ENCODE results near the gene ATRIP. TPM values are rescaled to one million over a fixed set of nuclear protein-coding genes. Genes with fewer than 3 reads are reported as not detected.
A peak's percentile ranks its signal among the peaks of the same experiment; 100 is the strongest.
"Not testable (repeated sequence)": the region's sequence is repeated elsewhere in the genome, so short reads cannot be mapped to it uniquely, and the experiment has no call there.

ATRIP gene
- total RNA-seq, 1 donor from 2014 or later, result 14.6 TPM

- ChIA-PET POLR2A (interaction anchor here (0.6 to 1.9 kb wide), 5 partner anchors 10 to 1652 kb away, joined by 3 to 17 read pairs (median 8); partner anchors contain the start of gene ARIH2), CTCF (interaction anchor here (1.5 kb wide), 1 partner anchor 40 kb away, joined by 5 read pairs; no protein-coding TSS in a partner anchor)
- ATAC-seq (ENCODE audit: low read depth) (no peak), DNase-seq (no peak)
- H3K27ac Mint-ChIP-seq, result peak overlapping the region; percentile 97
- H3K4me1 Mint-ChIP-seq, result peaks cover 65% of the 10 kb centered on the region
- intact Hi-C loops (cut with micrococcal nuclease), result no loop called here
- H3K4me3 Mint-ChIP-seq, result no peak overlapping the region
- no peaks in the 10 kb centered on the region for H3K9me3 Mint-ChIP-seq
- peaks cover 4% of the 10 kb centered on the region for H3K36me3 Mint-ChIP-seq (ENCODE audit: low read depth)
- no peak for TF ChIP-seq CTCF (IDR thresholded peaks at IDR 0.05)
- H3K27me3 Mint-ChIP-seq, result no peaks in the 10 kb centered on the region
Observed at GRCh38 chr3:48476426-48477053, 30.0 kb downstream of the ATRIP start.

GRCh38 chr3:48477959-48478520 is 31.5 kb downstream of the ATRIP start:
- no peak for ATAC-seq (ENCODE audit: low read depth)
- H3K9me3 Mint-ChIP-seq, result no peaks in the 10 kb centered on the region
- no peaks in the 10 kb centered on the region for H3K36me3 Mint-ChIP-seq (ENCODE audit: low read depth)
- intact Hi-C loops (cut with micrococcal nuclease), result loop anchor here (2.0 kb wide), 1 partner anchor 15 kb away; no protein-coding TSS in a partner anchor
- H3K4me1 Mint-ChIP-seq, result peaks cover 57% of the 10 kb centered on the region
- no peak for TF ChIP-seq CTCF (IDR thresholded peaks at IDR 0.05)
- H3K4me3 Mint-ChIP-seq, result no peak overlapping the region
- POLR2A ChIA-PET, result interaction anchor here (0.6 to 2.8 kb wide), 4 partner anchors 11 to 915 kb away, joined by 3 to 16 read pairs (median 6); partner anchors contain the start of genes ATRIP, CCDC51 and TMA7
- peak overlapping the region; percentile 97 for H3K27ac Mint-ChIP-seq
- no peaks in the 10 kb centered on the region for H3K27me3 Mint-ChIP-seq
- CTCF ChIA-PET, result interaction anchor here (1.5 to 2.0 kb wide), 2 partner anchors 13 to 42 kb away, joined by 4 to 5 read pairs; a partner anchor contains a TSS
- no peak for DNase-seq

GRCh38 chr3:48478626-48479555 is 32.4 kb downstream of the ATRIP start:
- Mint-ChIP-seq H3K4me1 (peaks cover 50% of the 10 kb centered on the region), H3K27me3 (no peaks in the 10 kb centered on the region), H3K27ac (peak overlapping the region; percentile 97), H3K36me3 (ENCODE audit: low read depth) (no peaks in the 10 kb centered on the region), H3K9me3 (no peaks in the 10 kb centered on the region), H3K4me3 (peak overlapping the region; percentile 72)
- peak; percentile 81 for ATAC-seq (ENCODE audit: low read depth)
- intact Hi-C loops (cut with micrococcal nuclease), result loop anchor here (2.0 kb wide), 1 partner anchor 14 kb away; no protein-coding TSS in a partner anchor
- no peak for DNase-seq
- TF ChIP-seq CTCF (IDR thresholded peaks at IDR 0.05), result no peak
- ChIA-PET CTCF (interaction anchor here (0.8 to 2.0 kb wide), 2 partner anchors 14 to 29 kb away, joined by 3 to 4 read pairs; a partner anchor contains a TSS), POLR2A (interaction anchor here (0.6 to 2.8 kb wide), 6 partner anchors 8 to 39 kb away, joined by 3 to 16 read pairs (median 4); partner anchors contain the start of genes ATRIP, CCDC51 and TMA7)

- CTCF ChIA-PET; H3K27me3 Mint-ChIP-seq; DNase-seq; intact Hi-C loops (cut with micrococcal nuclease); H3K4me3 Mint-ChIP-seq; H3K36me3 Mint-ChIP-seq (ENCODE audit: low read depth); H3K9me3 Mint-ChIP-seq; ATAC-seq (ENCODE audit: low read depth); H3K27ac Mint-ChIP-seq; POLR2A ChIA-PET: not testable (repeated sequence)
- H3K4me1 Mint-ChIP-seq, result peaks cover 42% of the 10 kb centered on the region
Observed at GRCh38 chr3:48480891-48481290, 34.4 kb downstream of the ATRIP start.

GRCh38 chr3:48482822-48483221 is 36.3 kb downstream of the ATRIP start:
- H3K36me3 Mint-ChIP-seq (ENCODE audit: low read depth); CTCF ChIA-PET; H3K27me3 Mint-ChIP-seq; H3K9me3 Mint-ChIP-seq; intact Hi-C loops (cut with micrococcal nuclease); H3K27ac Mint-ChIP-seq; H3K4me3 Mint-ChIP-seq; DNase-seq; ATAC-seq (ENCODE audit: low read depth): not testable (repeated sequence)
- peaks cover 23% of the 10 kb centered on the region for H3K4me1 Mint-ChIP-seq
- POLR2A ChIA-PET, result interaction anchor here (0.7 to 1.0 kb wide), 2 partner anchors 17 to 59 kb away, joined by 4 read pairs; a partner anchor contains a TSS
